ENCODE results near the gene VEZF1.

The VEZF1 gene

GRCh38 chr17:58006924-58007780 lies 19.1 kb upstream of the VEZF1 start, which contains the start of gene SRSF1:
Gene SRSF1 (minus strand): TSS chr17:58007246. CDS start chr17:58007137, 109 bp downstream.
- Histone ChIP-seq H3K9me3 (ENCODE audit: severe bottlenecking) (no peaks in the 10 kb centered on the region), H3K27ac (ENCODE audit: poor library complexity, severe bottlenecking) (peak within 1 kb of the TSS; percentile 82), H3K27me3 (ENCODE audit: insufficient read depth, poor library complexity, severe bottlenecking) (no peaks in the 10 kb centered on the region), H3K4me1 (ENCODE audit: insufficient read depth, poor library complexity, severe bottlenecking) (peaks cover 30% of the 10 kb centered on the region), H3K36me3 (ENCODE audit: low read depth) (peaks cover 46% of the 10 kb centered on the region), H3K4me3 (ENCODE audit: severe bottlenecking) (peak within 1 kb of the TSS; percentile 81)
- ATAC-seq (ENCODE audit: low read depth) (peak; percentile 87), DNase-seq (ENCODE audit: low spot score) (peak; percentile 98)
- no peak for TF ChIP-seq CTCF (IDR thresholded peaks at IDR 0.05; ENCODE audit: poor library complexity, severe bottlenecking)

GRCh38 chr17:58006560-58006923 lies 18.5 kb upstream of the VEZF1 start:
- DNase-seq (ENCODE audit: low spot score) (peak; percentile 75), ATAC-seq (ENCODE audit: low read depth) (peak; percentile 26)
- Histone ChIP-seq H3K36me3 (ENCODE audit: low read depth) (peaks cover 52% of the 10 kb centered on the region), H3K9me3 (ENCODE audit: severe bottlenecking) (no peaks in the 10 kb centered on the region), H3K4me1 (ENCODE audit: insufficient read depth, poor library complexity, severe bottlenecking) (peaks cover 30% of the 10 kb centered on the region), H3K27ac (ENCODE audit: poor library complexity, severe bottlenecking) (peak overlapping the region; percentile 82), H3K27me3 (ENCODE audit: insufficient read depth, poor library complexity, severe bottlenecking) (no peaks in the 10 kb centered on the region), H3K4me3 (ENCODE audit: severe bottlenecking) (peak overlapping the region; percentile 81)
- no peak for TF ChIP-seq CTCF (IDR thresholded peaks at IDR 0.05; ENCODE audit: poor library complexity, severe bottlenecking)

- DNase-seq (ENCODE audit: low spot score) (no peak), ATAC-seq (ENCODE audit: low read depth) (no peak)
- Histone ChIP-seq H3K27ac (ENCODE audit: poor library complexity, severe bottlenecking) (peak overlapping the region; percentile 82), H3K36me3 (ENCODE audit: low read depth) (peaks cover 58% of the 10 kb centered on the region), H3K9me3 (ENCODE audit: severe bottlenecking) (no peaks in the 10 kb centered on the region), H3K27me3 (ENCODE audit: insufficient read depth, poor library complexity, severe bottlenecking) (no peaks in the 10 kb centered on the region), H3K4me3 (ENCODE audit: severe bottlenecking) (peak overlapping the region; percentile 81), H3K4me1 (ENCODE audit: insufficient read depth, poor library complexity, severe bottlenecking) (peaks cover 30% of the 10 kb centered on the region)
- TF ChIP-seq CTCF (IDR thresholded peaks at IDR 0.05; ENCODE audit: poor library complexity, severe bottlenecking), result no peak
Measured at GRCh38 chr17:58005728-58006559, 17.9 kb upstream of the VEZF1 start.

GRCh38 chr17:58005031-58005727 lies 17.1 kb upstream of the VEZF1 start:
- Histone ChIP-seq H3K27me3 (ENCODE audit: insufficient read depth, poor library complexity, severe bottlenecking) (no peaks in the 10 kb centered on the region), H3K27ac (ENCODE audit: poor library complexity, severe bottlenecking) (peak overlapping the region; percentile 82), H3K36me3 (ENCODE audit: low read depth) (peaks cover 65% of the 10 kb centered on the region), H3K9me3 (ENCODE audit: severe bottlenecking) (no peaks in the 10 kb centered on the region), H3K4me3 (ENCODE audit: severe bottlenecking) (peak overlapping the region; percentile 81), H3K4me1 (ENCODE audit: insufficient read depth, poor library complexity, severe bottlenecking) (peaks cover 30% of the 10 kb centered on the region)
- no peak for ATAC-seq (ENCODE audit: low read depth)
- DNase-seq (ENCODE audit: low spot score), result no peak
- no peak for TF ChIP-seq CTCF (IDR thresholded peaks at IDR 0.05; ENCODE audit: poor library complexity, severe bottlenecking)
